Effector memory CD8-positive, alpha-beta T cell (primary cell): ENCODE results near the gene CRHR2.
"Not testable (repeated sequence)": the region's sequence is repeated elsewhere in the genome, so short reads cannot be mapped to it uniquely, and the experiment has no call there.

Experiments
- ATAC-seq: fragments of 150-1000 bp; cut with Tn5 transposase; replicated peaks from 2 replicates; pipeline ENCODE4 v1.10.0; 2021; ENCODE audit warnings: mild to moderate bottlenecking, moderate library complexity
- DNase-seq, 3 experiments: peaks; one replicate each; pipeline ENCODE4 v3.0.0; 2021
- H3K27ac Mint-ChIP-seq, 2 donors: one replicate each; pipeline ENCODE4 v1.8.0; 2022; ENCODE audit warnings: mild to moderate bottlenecking in 2 of 2, mixed read lengths in 2 of 2, moderate library complexity in 2 of 2
- H3K27me3 Mint-ChIP-seq, 2 donors: one replicate each; pipeline ENCODE4 v1.8.0; 2022; ENCODE audit warnings: mixed read lengths in 2 of 2
- H3K36me3 Mint-ChIP-seq: one replicate; pipeline ENCODE4 v1.8.0; 2022; ENCODE audit warnings: mild to moderate bottlenecking, moderate library complexity, mixed read lengths; ENCODE audit not compliant: insufficient read depth
- H3K4me1 Mint-ChIP-seq, 2 donors: one replicate each; pipeline ENCODE4 v1.8.0; 2022; ENCODE audit warnings: low read depth in 2 of 2, mixed read lengths in 2 of 2
- H3K4me3 Mint-ChIP-seq, 2 donors: one replicate each; pipeline ENCODE4 v1.8.0; 2022; ENCODE audit warnings: mild to moderate bottlenecking in 2 of 2, mixed read lengths in 2 of 2, moderate library complexity in 2 of 2
- H3K9me3 Mint-ChIP-seq, 2 donors: one replicate each; pipeline ENCODE4 v1.8.0; 2022; ENCODE audit warnings: mixed read lengths in 2 of 2

Gene CRHR2

DNA sequence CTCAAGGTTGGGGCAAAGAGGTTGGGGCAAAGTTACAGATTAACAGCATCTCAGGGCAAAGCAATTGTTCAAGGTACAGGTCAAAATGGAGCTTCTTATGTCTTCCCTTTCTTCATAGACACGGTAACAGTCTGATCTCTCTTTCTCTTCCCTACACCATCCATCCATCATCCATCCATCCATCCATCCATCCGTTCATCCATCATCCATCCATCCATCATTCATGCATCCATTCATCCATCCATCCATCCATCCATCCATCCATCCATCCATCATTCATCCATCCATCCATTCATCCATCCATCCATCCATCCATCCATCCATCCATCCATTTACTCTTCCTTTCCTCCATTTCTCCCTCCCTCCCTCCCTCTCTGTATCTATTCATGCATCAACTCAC lies 37.2 kb upstream of the CRHR2 start:
- not testable (repeated sequence) for H3K27ac Mint-ChIP-seq, H3K27me3 Mint-ChIP-seq, ATAC-seq, H3K4me1 Mint-ChIP-seq, H3K4me3 Mint-ChIP-seq, DNase-seq, H3K36me3 Mint-ChIP-seq
- H3K9me3 Mint-ChIP-seq = peaks cover 9 to 13% of the 10 kb centered on the region in 2 donors

DNA sequence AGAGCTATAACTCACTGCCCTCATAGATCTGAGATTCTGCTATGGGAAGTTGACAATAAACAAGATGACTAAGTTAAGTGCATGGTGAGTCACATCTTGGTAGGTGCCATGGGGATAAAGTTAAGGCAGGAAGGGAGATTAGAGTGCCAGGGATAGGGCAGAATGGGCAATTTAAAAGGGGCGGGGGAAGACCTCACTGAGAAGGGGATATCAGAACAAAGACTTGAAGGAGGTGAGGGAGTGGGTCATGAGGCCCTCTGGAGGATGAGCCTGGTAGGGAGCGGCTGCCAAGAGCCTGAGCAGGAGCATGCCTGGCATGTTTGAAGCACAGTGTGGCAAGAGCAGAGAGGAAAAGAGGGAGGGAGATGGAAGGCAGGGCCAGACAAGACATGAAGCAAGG lies 34.9 kb upstream of the CRHR2 start:
- H3K27ac Mint-ChIP-seq = no peak overlapping the region
- ATAC-seq (no peak), DNase-seq (no peak)
- peaks cover 9 to 13% of the 10 kb centered on the region in 2 donors for H3K9me3 Mint-ChIP-seq
- no peak overlapping the region for H3K4me3 Mint-ChIP-seq
- H3K4me1 Mint-ChIP-seq = no peaks in the 10 kb centered on the region
- H3K36me3 Mint-ChIP-seq = no peaks in the 10 kb centered on the region
- H3K27me3 Mint-ChIP-seq = no peaks in the 10 kb centered on the region

DNA sequence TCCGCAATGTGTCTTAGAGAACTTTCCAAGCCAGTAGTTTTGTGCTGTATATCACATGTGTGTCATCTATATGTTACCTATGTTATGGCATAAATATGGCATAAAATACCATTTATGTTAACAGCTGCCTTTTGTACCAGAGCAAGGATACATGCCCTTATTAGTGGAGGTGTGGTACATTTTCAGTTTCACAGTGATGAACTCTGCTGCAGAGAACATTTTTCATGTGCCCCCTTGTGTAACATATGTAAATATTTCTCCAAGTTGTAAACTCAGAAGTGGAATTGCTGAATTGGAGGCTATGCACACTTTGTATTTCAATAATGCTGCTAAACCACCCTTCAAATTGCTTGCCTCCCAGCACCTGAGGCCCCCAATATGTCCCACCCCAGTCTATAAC lies 31.9 kb upstream of the CRHR2 start:
- ATAC-seq (no peak), DNase-seq (no peak)
- Mint-ChIP-seq H3K36me3 (no peaks in the 10 kb centered on the region), H3K9me3 (peaks cover 7 to 9% of the 10 kb centered on the region in 2 donors), H3K4me1 (no peaks in the 10 kb centered on the region), H3K27ac (no peak overlapping the region), H3K27me3 (no peaks in the 10 kb centered on the region), H3K4me3 (no peak overlapping the region)

DNA sequence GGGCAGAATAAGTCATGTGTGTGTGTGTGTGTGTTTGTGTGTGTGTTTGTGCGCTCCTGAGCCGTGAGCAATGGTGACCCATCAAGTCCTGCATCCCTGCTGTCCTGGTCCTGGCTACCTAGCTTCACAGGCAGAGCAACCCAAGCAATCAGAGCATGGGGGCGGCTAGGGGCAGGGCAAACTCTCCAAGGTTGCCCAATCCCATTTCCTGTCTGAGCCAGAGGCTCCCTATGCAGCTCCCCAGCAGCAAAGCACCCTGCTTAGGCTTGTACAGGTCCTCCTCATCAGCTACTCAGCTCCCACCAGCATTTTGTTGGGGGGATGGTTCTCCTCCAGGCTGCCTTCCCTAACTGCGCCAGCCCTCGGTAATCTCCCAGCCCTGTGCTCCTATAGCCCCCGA lies 31.1 kb upstream of the CRHR2 start:
- no peaks in the 10 kb centered on the region for H3K36me3 Mint-ChIP-seq
- no peak overlapping the region for H3K4me3 Mint-ChIP-seq
- peaks cover 7 to 9% of the 10 kb centered on the region in 2 donors for H3K9me3 Mint-ChIP-seq
- no peak overlapping the region for H3K27ac Mint-ChIP-seq
- no peaks in the 10 kb centered on the region for H3K27me3 Mint-ChIP-seq
- no peaks in the 10 kb centered on the region for H3K4me1 Mint-ChIP-seq
- DNase-seq (no peak), ATAC-seq (no peak)

DNA sequence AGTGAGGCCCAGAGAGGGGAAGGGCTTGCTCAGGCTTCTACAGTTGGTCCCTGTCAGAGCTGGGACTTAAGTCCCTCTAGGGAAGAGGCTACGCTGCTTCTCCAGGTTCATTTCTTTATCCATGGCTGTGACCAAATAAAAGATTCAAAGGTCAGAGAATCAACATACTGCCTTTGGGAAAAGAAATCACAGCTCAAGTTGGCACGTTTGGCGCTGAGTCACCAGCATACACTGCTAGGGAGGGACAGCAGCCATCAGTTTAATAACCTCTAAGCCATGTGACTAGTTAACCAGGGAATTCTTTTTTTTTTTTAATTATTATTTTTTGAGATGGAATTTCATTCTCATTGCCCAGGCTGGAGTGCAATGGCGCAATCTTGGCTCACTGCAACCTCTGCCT lies 28.4 kb upstream of the CRHR2 start:
- Mint-ChIP-seq H3K4me3 (no peak overlapping the region), H3K9me3 (no peaks in the 10 kb centered on the region), H3K27me3 (peaks cover 0 to 9% of the 10 kb centered on the region in 2 donors), H3K36me3 (no peaks in the 10 kb centered on the region), H3K4me1 (peaks cover 0 to 3% of the 10 kb centered on the region in 2 donors), H3K27ac (no peak overlapping the region)
- ATAC-seq (no peak), DNase-seq (no peak)

DNA sequence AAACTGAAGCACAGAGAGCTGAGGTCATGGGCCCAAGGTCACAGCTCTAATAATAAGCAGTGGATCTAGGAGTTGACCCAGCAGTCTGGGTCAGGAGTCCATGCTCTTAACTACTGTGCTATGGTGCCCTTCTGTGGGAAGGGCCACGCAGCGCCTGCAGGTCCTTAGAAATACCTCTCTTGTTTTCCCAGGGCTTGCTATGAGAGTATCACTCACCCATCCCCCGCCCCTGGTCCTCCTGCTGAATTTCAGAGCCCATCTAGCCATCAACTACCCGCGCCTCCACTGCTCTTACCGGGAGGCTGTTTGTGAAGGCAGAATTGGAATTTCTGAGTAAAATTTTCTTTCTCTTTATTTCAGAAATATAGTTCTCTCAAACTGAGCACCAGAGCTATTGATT lies 27.3 kb upstream of the CRHR2 start:
- H3K4me3 Mint-ChIP-seq = no peak overlapping the region
- no peak overlapping the region for H3K27ac Mint-ChIP-seq
- no peaks in the 10 kb centered on the region for H3K9me3 Mint-ChIP-seq
- no peak for DNase-seq
- H3K36me3 Mint-ChIP-seq = no peaks in the 10 kb centered on the region
- ATAC-seq = no peak
- H3K4me1 Mint-ChIP-seq = peaks cover 0 to 3% of the 10 kb centered on the region in 2 donors
- H3K27me3 Mint-ChIP-seq = peaks cover 0 to 9% of the 10 kb centered on the region in 2 donors

DNA sequence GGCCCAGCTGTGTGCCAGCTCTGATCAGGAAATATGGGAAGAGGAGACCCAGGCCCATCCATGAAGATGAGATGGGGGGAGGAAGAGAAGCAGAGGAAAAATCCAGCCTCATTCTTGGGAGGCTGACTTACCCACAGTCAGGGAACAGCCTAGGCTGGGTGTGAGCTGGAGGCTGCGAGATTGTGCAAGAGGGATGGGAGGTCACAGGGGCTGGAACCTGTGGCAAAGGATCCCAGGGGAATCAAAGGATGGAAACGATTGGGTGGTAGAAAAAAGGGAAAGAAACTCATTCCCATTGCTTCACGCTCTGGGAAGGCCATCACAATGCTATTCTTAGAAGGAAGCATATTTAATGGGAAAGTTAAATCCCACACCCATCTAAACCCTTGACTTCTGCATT lies 26.7 kb upstream of the CRHR2 start:
- no peaks in the 10 kb centered on the region for H3K36me3 Mint-ChIP-seq
- ATAC-seq (no peak), DNase-seq (no peak)
- peaks cover 0 to 3% of the 10 kb centered on the region in 2 donors for H3K4me1 Mint-ChIP-seq
- no peak overlapping the region for H3K4me3 Mint-ChIP-seq
- H3K27me3 Mint-ChIP-seq = peaks cover 0 to 9% of the 10 kb centered on the region in 2 donors
- H3K27ac Mint-ChIP-seq = no peak overlapping the region
- H3K9me3 Mint-ChIP-seq = no peaks in the 10 kb centered on the region

DNA sequence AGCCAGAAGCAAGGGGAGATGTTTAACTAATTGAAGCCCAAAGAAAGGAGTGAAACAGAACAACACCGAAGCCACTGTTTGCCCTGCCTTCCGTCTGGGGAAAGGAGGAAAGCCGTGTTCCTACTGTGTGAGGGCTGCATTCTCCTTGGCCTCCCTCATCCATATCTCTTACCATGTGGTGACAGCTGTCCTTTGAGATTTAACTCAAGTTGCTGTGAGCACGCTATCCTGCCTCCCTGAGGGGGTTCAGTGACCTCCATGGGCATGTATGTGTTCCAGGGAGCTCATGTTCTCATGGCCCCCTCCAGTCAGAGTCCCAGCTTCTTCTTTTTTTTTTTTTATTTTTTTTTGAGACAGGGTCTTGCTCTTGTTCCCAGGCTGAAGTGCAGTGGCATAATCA lies 26.2 kb upstream of the CRHR2 start:
- ATAC-seq (no peak), DNase-seq (no peak)
- H3K4me1 Mint-ChIP-seq = peaks cover 0 to 3% of the 10 kb centered on the region in 2 donors
- H3K27me3 Mint-ChIP-seq = peaks cover 0 to 9% of the 10 kb centered on the region in 2 donors
- no peaks in the 10 kb centered on the region for H3K36me3 Mint-ChIP-seq
- no peak overlapping the region for H3K27ac Mint-ChIP-seq
- H3K4me3 Mint-ChIP-seq = no peak overlapping the region
- H3K9me3 Mint-ChIP-seq = no peaks in the 10 kb centered on the region

DNA sequence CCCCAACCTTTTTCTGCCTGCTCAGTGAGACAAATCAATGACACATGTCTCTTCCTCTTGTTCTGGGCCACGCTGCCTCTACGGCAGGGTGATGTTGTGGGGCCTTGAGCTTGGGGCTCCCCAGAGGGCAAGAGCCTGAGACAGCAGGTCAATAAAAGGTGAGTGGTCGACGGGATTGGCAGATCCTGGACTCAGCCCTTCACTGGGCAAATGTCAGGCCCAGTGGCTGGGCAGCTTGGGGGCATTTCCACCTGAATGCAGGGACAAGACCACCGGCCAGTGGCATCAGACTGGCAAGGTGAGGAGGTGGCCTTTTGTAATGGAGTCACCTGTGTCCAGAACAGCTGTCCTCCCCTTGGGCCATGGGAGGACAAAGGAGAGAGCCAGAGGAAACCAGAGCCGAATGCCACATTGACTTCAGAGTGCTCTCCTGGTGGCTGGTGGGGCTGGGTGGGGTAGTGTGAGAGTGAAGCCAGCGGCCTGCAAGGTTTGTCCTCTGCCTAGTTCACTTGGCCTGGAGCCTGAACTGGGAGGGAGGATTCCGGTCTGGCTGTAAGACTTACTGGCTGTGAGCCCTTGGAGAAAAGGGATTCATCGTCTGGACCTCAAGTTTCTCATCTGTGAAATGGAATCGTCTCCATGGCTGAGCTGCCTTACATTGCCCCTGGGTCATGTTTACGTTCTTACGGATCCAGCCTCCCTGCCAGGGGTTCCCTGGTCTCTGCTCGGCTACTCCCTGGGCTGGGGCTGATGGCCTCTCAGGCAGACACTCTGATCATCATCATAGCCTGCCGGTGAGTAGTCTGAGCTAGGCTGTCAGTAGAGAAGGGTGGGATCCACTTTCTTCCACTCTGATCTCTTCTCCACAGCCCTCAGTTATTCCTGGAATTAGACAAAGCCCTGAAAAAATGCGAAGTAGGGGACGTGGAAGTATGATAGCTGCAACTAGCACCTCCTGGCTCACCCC lies 25.4 kb upstream of the CRHR2 start:
- ATAC-seq = no peak
- H3K36me3 Mint-ChIP-seq = no peaks in the 10 kb centered on the region
- H3K27me3 Mint-ChIP-seq = peaks cover 0 to 9% of the 10 kb centered on the region in 2 donors

DNA sequence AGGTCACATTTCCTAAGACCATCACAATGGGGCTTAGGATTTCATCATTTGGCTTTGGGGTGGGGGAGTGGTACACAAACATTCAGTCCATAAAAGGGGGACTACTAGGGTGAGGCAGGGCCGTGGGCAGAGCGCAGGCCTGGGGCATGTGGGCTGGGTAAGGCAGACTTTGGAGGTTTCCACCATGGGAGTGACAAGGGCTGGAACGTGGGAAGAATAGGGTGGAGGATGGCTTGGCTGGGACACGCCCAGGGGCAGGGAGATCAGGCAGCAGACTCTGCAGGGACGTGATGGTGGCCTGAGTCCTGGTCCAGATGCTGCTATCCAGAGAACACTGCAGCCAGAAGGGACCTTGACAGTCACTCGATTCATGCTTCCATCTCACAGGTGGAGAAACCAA lies 24.7 kb upstream of the CRHR2 start:
- Mint-ChIP-seq H3K36me3 (no peaks in the 10 kb centered on the region), H3K9me3 (no peaks in the 10 kb centered on the region), H3K4me3 (no peak overlapping the region), H3K4me1 (peaks cover 8% of the 10 kb centered on the region in 2 donors), H3K27ac (peak overlapping the region in 1 of 2 donors; percentile 72), H3K27me3 (peaks cover 0 to 9% of the 10 kb centered on the region in 2 donors)
- ATAC-seq (no peak), DNase-seq (no peak)

More for the DNA sequence above, 25.4 kb upstream of the CRHR2 start:
- no peak for DNase-seq
- H3K9me3 Mint-ChIP-seq = no peaks in the 10 kb centered on the region
- H3K4me1 Mint-ChIP-seq = peaks cover 3% of the 10 kb centered on the region in 2 donors
- no peak overlapping the region for H3K4me3 Mint-ChIP-seq
- peak overlapping the region in 1 of 2 donors; percentile 72 for H3K27ac Mint-ChIP-seq

DNA sequence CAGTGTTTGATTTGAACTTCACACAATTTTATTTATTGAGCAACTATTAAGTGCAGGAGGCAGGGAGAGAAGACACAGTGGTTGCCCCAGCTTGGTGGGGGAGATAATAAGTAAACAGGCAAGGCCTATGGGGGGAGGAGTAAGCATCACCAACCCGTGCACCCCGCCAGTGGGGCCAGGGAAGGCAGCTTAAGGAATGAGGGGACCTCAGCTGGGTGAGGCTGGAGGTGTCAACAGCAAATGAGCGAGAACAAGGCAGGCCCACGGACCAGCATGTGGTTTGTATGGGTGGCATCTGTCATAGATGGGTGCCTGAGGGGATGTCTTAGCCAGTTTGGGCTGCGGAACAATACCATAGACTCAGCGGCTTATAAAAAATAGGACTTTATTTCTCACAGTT lies 24.1 kb upstream of the CRHR2 start:
- peak overlapping the region in 1 of 2 donors; percentile 44 for H3K27ac Mint-ChIP-seq
- H3K4me1 Mint-ChIP-seq = peaks cover 8% of the 10 kb centered on the region in 2 donors
- no peak overlapping the region for H3K4me3 Mint-ChIP-seq
- DNase-seq = no peak
- ATAC-seq = no peak
- H3K27me3 Mint-ChIP-seq = peaks cover 0 to 9% of the 10 kb centered on the region in 2 donors
- H3K9me3 Mint-ChIP-seq = no peaks in the 10 kb centered on the region
- H3K36me3 Mint-ChIP-seq = no peaks in the 10 kb centered on the region

DNA sequence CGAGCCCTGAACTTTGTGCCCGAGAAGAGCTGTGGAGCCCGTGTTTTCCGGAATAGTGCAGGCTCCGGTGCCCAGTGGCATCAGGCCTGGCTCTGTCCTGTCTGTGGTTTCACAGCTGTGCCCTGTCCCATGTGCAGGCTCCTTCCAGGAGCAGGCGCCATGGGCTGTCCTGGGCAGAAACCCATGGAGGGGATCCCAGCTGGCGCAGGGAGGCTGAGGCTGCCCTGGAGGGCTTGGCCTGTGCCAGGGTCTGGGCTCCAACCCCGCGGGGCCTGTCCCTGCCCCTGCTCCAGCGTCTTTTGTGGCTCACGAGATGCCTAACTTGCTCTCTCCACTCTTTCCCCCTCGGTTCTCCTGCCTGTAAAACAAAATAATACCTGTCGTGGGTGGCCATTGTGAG lies 23.3 kb upstream of the CRHR2 start:
- DNase-seq = no peak
- ATAC-seq = no peak
- H3K36me3 Mint-ChIP-seq = no peaks in the 10 kb centered on the region
- H3K27me3 Mint-ChIP-seq = peaks cover 0 to 9% of the 10 kb centered on the region in 2 donors
- H3K27ac Mint-ChIP-seq = no peak overlapping the region
- H3K9me3 Mint-ChIP-seq = no peaks in the 10 kb centered on the region
- no peak overlapping the region for H3K4me3 Mint-ChIP-seq
- H3K4me1 Mint-ChIP-seq = peaks cover 8% of the 10 kb centered on the region in 2 donors

DNA sequence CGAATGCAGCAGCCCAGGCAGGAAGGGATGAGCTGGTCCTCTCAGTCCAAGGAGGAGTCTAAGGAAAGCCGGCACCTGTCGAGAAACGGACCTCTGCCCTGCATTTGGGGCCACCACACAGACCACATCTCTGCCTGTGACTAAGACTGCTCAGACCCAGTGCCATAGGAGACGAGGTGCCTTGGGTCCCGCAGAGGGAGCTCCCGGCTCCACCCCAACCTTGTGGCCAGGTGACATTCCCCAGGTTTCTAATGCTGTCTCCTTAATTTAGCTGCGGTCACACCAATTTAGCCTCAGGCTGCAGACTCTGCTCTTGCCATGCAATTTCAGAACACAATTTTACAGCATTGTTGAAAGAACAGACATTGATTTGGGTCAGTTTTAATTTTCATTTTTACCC lies 22.8 kb upstream of the CRHR2 start:
- Mint-ChIP-seq H3K36me3 (no peaks in the 10 kb centered on the region), H3K4me1 (peaks cover 8% of the 10 kb centered on the region in 2 donors), H3K9me3 (no peaks in the 10 kb centered on the region), H3K27ac (no peak overlapping the region), H3K4me3 (no peak overlapping the region), H3K27me3 (peaks cover 0 to 9% of the 10 kb centered on the region in 2 donors)
- no peak for ATAC-seq
- DNase-seq = no peak

DNA sequence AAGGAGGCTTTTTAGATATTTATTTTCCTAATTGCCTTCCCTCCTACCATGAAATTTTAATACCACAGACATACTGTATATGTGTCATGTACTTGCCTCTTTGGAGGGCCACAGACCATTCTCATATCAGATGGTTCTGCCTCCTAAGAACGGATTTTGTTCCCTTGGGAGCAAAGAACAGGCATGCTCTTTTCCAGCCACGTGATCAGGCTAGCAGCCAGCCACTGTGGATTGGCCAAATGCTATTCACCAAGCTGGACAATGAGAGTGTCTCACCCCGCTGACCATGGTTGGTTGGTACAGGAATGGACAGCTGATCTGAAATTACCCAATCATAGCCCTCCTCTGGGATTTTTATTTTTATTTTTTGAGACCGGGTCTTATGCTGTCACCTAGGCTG lies 21.5 kb upstream of the CRHR2 start:
- peaks cover 0 to 19% of the 10 kb centered on the region in 2 donors for H3K27me3 Mint-ChIP-seq
- no peak overlapping the region for H3K4me3 Mint-ChIP-seq
- peaks cover 8% of the 10 kb centered on the region in 2 donors for H3K4me1 Mint-ChIP-seq
- no peaks in the 10 kb centered on the region for H3K9me3 Mint-ChIP-seq
- ATAC-seq = no peak
- peak overlapping the region in 1 of 2 donors; percentile 45 for H3K27ac Mint-ChIP-seq
- no peaks in the 10 kb centered on the region for H3K36me3 Mint-ChIP-seq
- DNase-seq = no peak
